NCI-H2029 treated with DMSO at 0.1 percent for 48 hours (cell line): ENCODE measurements around the gene RPH3AL.

Experiments
- DNase-seq: peaks from one replicate; lab custom pipeline; 2025; lab: John Stamatoyannopoulos, UW

RPH3AL gene

GRCh38 chr17:336110-337021 is 16.2 kb downstream of the RPH3AL start:
- no peak for DNase-seq

GRCh38 chr17:335691-336090 is 16.9 kb downstream of the RPH3AL start:
- DNase-seq = no peak

GRCh38 chr17:334974-335481 is 17.6 kb downstream of the RPH3AL start:
- DNase-seq = no peak

GRCh38 chr17:333626-334396 is 18.8 kb downstream of the RPH3AL start:
- no peak for DNase-seq

GRCh38 chr17:332558-333322 is 19.9 kb downstream of the RPH3AL start:
- no peak for DNase-seq

GRCh38 chr17:332023-332422 is 20.6 kb downstream of the RPH3AL start:
- DNase-seq = no peak

- no peak for DNase-seq
Measured at GRCh38 chr17:330993-331701, 21.5 kb downstream of the RPH3AL start.

GRCh38 chr17:329784-330420 is 22.7 kb downstream of the RPH3AL start:
- no peak for DNase-seq

- no peak for DNase-seq
Measured at GRCh38 chr17:327971-328370, 24.6 kb downstream of the RPH3AL start.

- DNase-seq = no peak
Measured at GRCh38 chr17:327296-327695, 25.3 kb downstream of the RPH3AL start.

GRCh38 chr17:326010-326621 is 26.5 kb downstream of the RPH3AL start:
- no peak for DNase-seq

GRCh38 chr17:325270-326009 is 27.2 kb downstream of the RPH3AL start:
- no peak for DNase-seq

- DNase-seq = no peak
Measured at GRCh38 chr17:323721-324571, 28.7 kb downstream of the RPH3AL start.

GRCh38 chr17:323181-323580 is 29.4 kb downstream of the RPH3AL start:
- DNase-seq = no peak

- DNase-seq = no peak
Measured at GRCh38 chr17:322006-322780, 30.4 kb downstream of the RPH3AL start.

GRCh38 chr17:321386-321941 is 31.1 kb downstream of the RPH3AL start:
- DNase-seq = no peak

- no peak for DNase-seq
Measured at GRCh38 chr17:320809-321385, 31.7 kb downstream of the RPH3AL start.
